IPS-NIHi7 (cell line): ENCODE data around the gene SRGAP1.

Experiments
- DNase-seq: peaks from one replicate; pipeline ENCODE4 v3.0.0; 2012; ENCODE audit warnings: mixed read lengths; ENCODE audit errors: extremely low spot score

SRGAP1 gene

DNA sequence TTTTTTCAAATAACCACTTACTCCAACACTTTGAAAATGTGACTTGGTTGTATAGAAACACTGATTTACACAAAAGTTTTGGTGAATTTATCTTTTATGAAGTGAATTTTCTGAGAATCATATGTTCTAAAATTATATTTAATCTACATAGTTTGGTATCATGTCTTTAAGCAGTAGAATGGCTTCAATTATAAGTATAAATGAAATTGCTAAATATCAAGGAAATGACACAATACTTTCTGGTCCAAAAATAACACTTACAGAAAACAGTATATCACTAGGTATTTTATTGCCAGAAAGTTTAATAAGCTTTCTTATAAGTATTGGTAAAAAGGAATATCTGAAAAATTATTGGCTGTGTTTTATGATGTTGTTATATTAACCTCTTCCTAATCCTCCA, 90.9 kb downstream of the SRGAP1 start:
- no peak for DNase-seq

DNA sequence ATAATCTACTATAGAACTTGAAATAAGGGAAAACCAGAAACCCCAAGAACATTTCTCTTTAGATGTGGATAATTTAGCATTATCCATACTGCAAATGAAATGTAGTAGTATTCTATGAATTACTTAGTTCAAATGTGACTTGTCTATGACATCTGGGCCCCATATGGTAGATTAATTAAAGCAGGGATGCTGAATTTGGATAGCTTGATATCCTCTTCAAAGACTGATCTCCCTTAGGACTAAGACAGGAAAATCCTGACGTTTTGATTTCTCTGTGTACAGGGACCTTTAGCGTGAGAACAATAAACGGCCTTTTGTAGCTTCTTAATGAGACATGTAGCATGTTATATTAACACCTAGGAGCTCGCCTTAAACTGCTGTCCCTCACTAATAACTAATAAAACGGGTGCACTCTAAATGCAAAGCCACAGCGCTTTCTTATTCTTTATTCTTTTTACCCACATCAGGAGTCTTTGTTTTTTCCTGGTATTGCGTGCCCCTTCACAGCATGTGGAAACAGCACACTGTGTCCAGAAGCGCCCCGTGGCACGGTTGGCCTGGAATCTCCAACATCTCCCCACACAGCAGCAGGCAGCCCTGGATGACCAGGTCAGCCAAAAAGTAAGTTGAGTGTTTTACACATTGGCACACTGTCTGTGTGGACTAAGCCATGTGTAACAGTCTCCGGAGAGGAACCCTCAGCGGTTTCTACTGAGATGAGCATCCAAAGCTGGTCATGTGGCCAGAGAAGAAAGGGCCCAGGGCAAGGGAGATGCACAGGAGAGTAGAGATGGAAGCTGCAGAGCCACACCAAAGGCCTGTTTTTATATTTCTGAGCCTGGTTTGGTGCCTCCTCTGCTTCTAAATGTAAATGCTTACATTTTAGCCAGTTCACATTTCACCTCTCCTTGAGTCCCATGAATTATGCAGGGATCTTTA, 93.1 kb downstream of the SRGAP1 start:
- DNase-seq = no peak

DNA sequence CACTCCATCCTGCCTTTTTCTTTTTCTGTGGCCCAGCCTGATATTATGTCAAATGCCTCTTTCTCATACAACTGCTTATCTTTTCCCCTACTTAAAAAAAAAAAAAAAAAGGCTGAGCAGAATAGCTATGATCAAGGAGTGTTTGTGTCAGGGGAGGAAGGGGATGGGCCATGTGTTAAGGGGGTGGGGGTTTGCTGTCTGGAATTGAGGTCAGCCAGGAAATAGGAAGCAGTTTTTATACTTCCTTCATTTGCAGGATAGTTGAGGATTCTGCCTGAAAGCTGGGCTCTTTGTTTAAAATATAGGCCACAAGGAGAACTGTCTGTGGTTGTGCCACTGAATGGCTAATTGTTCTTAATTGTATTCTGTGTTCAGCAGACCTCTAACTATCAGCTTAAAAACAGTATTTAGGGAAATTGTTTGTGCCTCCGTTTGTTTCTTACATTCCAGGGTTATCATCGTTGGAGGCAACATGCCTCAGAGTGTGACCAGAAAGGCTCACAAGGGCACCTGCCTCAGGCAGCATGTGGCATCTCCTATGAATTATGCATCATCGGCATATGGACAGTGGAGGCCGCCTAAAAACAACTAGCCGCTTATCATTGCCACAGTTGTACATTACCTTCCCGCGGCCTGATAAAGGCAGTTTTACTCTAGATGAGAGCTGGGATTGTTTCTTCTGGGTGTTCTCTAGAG, 96.0 kb downstream of the SRGAP1 start:
- no peak for DNase-seq

DNA sequence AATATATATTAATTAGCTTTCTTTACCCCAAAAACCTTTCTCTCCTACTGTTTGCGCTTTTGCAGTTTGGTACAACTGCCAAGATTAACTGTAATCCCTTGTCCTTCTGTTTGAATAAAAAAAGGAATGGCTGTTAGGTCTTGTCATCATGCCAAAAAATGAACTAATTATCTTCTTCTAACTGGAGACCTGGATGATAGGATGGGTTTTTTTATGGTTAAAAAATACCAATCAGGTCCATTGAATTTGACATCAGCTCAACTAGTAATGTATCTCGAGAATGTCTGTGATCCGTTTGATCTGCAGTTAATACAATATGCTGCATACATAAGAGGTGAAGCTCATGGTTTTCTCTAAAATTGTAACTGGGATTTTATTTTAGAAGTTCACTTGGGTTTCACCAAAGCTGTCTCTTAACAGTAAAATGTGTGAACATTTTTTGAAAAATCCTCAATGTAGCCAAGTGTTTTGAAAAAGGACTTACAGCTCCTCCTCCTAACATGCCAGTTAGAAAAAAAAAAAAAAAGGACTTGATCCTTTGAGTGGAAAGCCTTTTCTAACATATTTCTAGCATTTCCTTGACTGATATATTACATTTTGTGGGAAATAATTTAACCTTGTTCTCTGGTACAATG, 96.8 kb downstream of the SRGAP1 start:
- no peak for DNase-seq

- DNase-seq = no peak
Measured at GRCh38 chr12:63941879-63942278, 97.4 kb downstream of the SRGAP1 start.

DNA sequence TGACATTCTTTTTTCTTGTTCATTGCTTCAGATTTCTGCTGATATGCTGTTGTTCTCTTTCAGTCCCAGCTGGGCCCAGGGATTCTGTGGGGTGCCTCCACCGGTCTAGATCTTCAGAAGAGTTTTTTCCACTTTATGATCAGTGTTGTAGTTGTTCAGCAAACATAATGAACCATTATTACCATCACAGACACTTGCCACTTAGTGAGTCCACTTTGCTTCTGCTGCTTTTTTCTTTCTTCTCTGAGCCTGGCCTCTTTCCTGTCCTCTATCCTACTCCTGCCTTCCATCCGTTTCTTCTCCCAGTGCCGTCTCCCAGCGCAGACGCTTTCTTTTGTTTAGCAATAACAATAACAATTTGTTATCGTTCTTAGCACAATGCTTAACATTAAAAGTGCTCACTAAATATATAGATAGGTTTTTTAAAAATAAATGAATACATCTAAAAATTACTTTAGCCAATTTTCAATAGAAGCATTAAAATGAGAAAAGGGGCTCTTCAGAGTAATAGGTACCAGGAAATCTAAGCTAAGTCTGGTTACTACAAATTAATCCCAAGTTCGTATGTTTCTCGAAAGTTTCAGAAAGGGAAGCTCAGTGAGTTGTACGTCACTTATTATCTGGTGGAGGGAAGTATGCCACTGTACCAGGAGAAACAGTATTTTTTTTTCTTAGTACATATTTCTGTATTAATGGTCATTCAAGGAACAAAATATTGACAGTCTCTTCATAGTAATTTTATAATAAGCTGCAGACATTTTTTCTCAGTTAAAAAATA, 98.2 kb downstream of the SRGAP1 start:
- no peak for DNase-seq

GRCh38 chr12:63944034-63944579, 99.6 kb downstream of the SRGAP1 start:
- DNase-seq = no peak

DNA sequence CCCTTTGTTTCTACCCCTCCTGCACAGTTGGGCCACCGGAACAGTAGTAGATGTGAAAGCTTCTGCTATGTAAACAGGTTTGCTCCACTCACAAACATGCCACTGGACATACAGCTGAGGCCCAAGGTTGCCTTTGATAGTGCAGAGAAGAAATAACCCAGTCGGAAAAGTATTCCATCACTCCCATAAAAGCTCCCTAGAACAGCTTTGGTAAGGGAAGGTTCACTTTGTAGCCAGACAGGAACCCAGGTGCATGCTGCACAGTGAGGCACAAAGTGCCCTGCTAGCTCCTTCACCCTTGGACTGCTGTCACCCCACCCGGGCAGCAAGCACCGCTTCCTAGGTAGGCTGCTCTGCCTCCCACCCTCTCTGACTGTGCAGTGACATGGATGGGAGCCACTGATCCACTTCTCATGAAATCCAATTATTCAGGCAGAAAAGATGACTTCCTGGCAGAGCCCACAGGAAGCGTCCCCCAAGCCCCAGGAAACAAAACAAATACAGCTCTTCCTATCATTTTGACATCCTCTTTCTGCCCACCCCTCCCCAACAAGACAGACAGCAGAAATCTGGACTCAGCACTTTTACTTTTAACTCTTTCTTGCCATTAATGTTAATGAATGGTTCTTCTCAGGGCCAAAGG, 100.2 kb downstream of the SRGAP1 start:
- no peak for DNase-seq

GRCh38 chr12:63945777-63946176, 101.3 kb downstream of the SRGAP1 start:
- no peak for DNase-seq

- DNase-seq = no peak
Measured at GRCh38 chr12:63948211-63948610, 103.7 kb downstream of the SRGAP1 start.

GRCh38 chr12:63949902-63950301, 105.4 kb downstream of the SRGAP1 start:
- no peak for DNase-seq

GRCh38 chr12:63952995-63953394, 108.5 kb downstream of the SRGAP1 start:
- no peak for DNase-seq

- no peak for DNase-seq
Measured at GRCh38 chr12:63955831-63956666, 111.5 kb downstream of the SRGAP1 start.

DNA sequence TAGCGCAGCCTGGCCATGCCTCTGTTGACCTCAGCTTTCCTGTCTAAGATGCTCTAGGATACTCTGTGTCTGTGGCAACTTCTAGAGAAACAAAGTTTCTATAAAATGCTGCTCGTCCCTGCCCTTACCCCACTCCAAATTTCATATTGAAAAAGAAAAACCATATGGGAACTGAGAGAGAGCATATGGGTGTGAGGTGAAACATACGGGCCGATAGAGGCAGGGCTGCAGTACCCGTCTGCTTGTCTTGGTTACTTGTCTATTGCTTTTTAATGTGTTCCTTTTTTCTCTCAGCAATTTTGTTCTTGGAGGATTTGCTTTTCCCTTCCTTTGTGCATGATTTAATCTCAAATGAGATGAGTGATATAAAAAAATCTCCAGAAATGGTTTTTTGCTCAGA, 113.0 kb downstream of the SRGAP1 start:
- no peak for DNase-seq

GRCh38 chr12:63958876-63959580, 114.5 kb downstream of the SRGAP1 start:
- no peak for DNase-seq

GRCh38 chr12:63961048-63961447, 116.5 kb downstream of the SRGAP1 start:
- no peak for DNase-seq

- no peak for DNase-seq
Measured at GRCh38 chr12:63961543-63961942, 117.0 kb downstream of the SRGAP1 start.

DNA sequence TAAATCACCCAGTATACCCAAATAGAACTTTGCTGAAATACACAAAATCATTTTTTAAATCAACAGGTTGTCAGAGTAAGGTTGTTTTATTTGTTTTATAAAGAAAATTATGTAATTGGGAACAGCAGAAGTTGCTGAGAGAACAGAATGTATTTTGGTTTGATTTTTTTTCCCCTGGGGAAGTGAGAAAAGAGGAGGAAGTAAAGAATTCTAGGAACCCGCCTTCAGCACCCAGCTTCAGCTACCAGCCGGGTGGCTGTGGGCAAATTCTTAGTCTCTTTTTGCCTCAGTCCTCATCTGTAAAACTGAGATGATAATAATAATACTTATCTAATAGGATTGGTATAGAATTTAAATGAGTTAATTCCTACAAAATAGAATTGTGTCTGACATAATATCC, 119.4 kb downstream of the SRGAP1 start:
- DNase-seq = no peak

DNA sequence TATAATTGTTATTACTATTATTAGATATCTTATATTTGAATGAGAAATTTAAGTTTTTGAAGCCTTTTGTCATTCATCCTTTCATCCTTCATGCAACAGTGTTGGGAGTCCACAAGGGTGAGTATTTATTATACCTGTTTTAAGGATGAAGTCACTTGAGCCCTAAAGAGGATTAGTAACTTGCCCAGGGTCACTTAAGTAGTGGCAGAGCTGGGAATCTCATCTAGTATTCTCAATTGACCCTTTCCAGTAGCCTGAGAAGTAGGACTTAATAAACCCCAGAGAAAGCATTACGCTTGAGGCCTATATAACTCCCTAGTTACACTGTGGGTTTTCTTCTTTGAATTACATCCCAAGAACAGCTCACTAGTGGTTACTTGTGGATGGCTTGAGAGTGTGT, 119.8 kb downstream of the SRGAP1 start:
- DNase-seq = no peak
